HG03354 (cell line): Measurements from ENCODE around the gene CYBC1.
"Not testable (repeated sequence)": the region's sequence is repeated elsewhere in the genome, so short reads cannot be mapped to it uniquely, and the experiment has no call there.

ENCODE experiments used
- ATAC-seq: cut with Tn5 transposase; IDR thresholded peaks from one replicate; pipeline ENCODE4 v1.9.1; 2021; ENCODE audit warnings: mild to moderate bottlenecking; ENCODE audit not compliant: unreplicated experiment, poor library complexity, severe bottlenecking

CYBC1 gene

DNA sequence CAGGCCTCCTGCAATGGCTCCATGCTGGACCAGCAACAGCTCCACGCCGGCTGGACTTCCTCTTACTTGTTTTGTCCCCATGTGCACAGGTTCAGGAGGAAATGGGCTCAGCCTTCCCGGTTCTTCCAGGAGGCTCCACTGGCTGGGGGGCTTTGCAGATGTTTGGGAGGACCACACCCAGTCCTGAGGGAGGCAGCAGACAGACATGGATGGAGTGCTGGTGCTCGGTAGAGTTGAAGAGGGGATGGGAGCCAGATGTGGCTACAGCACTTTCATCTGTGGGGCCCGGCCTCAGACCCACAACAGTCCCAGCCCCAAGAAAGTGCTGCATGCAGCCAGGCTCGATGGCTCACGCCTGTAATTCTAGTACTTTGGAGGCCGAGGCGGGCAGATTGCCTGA, 29.8 kb upstream of the CYBC1 start:
- no peak for ATAC-seq

DNA sequence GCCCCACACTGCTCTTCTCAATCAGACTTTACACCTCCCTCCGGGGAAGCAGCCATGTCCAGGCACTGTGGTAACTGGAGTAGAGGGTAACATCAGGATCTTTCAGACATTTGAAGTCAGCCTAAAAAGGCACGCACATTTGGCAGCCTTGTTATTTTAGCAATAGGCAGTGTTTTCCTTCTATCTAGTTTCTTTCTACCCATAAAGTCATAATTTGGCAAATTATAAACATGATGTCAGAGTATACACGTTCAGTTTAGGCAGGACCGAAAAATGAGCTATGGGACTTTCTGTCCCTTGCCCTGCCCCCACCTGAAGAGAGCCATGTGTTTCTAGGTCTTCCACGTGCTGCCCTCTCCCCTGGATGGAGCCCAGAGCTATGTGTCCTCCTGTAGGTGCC, 29.1 kb upstream of the CYBC1 start:
- no peak for ATAC-seq

DNA sequence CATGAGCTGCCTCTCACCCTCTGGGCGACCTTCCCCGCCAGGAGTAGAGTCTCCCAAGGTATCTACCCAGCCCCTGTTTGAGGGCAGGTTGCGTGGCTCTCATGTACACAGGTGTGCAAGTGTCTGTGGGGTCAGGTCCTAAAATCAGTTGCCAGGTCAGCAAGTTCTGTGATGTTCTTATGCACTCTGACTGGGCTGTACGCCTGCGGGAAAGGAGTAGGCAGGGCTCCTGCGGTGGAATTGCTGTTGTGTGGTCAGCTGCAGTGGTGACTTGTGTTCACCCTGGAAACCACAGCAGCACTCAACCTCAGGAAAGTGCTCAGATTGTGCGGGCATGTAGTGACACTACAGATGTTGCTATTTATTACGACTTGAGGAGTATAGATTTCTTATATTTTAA, 27.4 kb upstream of the CYBC1 start:
- no peak for ATAC-seq

DNA sequence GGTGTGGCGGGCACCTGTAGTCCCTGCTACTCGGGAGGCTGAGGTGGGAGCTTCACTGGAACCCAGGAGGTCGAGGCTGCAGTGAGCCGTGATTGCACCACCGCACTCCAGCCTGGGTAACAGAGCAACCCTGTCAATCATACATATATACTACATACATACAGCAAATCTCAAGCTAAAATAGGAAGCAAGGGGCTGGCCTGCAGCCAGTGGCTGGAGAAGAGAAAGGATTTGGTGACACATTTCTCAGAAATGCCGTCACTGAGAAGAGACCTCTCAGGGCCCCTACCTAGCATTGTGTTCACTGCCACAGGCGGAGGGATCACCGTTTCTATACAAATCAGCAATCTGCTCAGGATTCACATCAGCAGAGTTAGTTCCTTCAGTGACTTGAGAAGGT, 24.9 kb upstream of the CYBC1 start:
- ATAC-seq, result no peak

DNA sequence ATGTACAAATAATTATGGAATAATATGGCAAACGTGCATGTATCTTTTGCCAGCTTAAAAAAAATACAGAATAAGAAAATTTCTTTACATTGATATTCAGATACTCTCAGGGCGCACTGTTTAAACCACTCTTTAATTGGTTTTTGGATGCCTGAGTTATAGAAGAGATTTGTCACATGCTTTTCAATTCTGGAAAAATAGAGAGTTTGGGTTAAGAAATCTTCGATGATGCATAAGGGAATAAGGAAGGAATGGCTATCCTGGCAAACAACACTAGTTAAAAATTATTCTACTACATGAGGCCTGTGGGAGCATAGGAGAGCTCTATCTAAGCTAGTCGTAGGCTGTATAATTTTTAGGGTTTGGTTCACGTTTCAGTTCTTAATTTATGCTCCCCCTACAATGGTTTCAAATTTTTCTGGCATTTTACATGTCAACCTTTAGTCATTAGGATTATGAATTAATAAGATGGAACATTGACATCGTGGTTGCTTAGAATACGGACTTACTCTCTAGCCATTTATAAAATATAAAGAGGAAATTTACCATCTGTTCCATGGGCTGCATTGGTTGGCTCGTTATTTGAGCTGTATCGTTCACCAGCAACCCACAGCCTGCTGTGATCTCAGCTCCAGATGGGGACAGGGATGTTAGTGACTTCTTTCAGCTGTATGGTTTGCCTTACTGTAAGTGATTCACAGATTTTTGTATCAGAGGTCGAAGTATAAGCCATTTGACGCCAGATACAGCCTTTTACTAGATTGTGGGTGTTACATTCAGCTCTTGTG, 23.9 kb upstream of the CYBC1 start:
- no peak for ATAC-seq

DNA sequence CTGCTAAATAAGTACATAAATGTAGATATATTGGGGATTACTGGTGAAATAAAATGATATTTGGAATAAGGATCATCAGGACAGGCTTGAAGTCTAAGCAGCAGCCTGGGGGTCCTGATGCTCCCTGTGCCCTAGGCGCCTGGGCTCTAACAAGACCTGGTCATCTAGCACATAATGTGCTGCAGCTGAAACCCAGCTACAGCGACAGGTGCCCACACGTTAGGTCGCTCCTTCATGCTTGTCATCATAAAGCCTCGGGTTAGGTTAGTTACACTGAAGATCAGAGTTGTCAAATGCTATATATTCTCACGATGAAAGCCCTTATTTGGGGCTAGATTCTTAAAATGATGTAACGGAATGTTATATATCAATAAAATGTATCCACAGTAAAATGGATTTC, 19.5 kb upstream of the CYBC1 start:
- no peak for ATAC-seq

DNA sequence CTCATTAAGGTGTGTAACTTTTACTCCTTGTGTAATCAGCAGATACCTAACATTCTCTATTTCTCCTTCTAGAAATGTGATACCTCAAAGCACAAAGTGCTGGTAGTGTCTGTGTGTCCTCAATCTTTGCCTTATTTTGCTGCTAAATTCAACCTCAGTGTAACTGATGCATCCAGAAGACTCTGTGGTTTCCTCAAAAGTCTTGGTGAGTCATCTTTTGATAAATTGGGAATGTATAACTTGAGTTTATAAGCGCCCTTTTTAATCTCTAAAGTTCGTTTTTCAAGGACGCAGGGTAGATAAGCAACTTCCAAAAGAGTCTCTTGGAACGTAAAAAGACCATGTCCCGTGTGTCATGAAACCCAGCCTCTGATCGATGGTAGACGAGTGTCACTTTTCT, 18.1 kb upstream of the CYBC1 start:
- ATAC-seq, result no peak

DNA sequence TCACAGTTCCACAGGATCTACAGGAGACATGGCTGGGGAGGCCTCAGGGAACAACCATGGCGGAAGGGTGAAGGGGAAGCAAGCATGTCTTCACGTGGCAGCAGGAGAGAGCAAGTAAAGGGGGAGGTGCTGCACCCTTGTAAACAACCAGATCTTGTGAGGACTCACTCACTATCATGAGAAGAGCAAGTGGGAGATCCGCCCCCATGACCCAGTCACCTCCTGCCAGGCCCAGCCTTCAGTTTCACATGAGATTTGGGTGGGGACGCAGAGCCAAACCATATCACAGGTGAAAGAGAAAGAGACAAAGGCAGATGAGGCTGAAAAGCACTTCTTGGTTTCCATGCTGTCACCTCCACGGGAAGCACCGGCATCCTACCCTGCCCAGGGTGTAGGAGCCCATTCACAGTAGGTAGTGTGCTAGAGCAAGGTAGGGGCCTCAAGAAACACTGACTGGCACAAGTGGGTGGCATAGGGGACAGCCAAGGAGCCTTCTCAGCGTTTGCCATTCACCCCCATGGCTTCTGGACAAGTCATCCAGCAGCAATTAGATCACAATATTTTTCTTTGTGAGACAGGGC, 14.6 kb upstream of the CYBC1 start:
- no peak for ATAC-seq

DNA sequence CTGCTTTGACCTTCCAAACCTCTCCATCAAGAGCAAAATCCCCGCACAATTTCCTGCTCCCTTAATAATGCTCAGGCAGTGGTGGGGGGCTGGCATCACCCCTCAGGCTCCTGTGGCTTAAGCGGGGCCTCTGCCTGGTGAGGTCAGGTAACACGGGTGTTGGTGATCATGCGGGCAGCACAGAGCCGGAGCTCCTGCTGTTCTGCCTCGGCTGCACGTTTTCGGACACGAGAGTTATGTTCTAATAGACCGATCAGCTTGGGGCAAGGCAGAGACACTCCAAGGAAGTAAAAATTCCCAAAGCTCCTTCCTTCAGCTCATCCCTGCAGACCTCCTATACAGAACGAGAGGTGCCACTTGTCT, 14.0 kb upstream of the CYBC1 start:
- ATAC-seq, result no peak

DNA sequence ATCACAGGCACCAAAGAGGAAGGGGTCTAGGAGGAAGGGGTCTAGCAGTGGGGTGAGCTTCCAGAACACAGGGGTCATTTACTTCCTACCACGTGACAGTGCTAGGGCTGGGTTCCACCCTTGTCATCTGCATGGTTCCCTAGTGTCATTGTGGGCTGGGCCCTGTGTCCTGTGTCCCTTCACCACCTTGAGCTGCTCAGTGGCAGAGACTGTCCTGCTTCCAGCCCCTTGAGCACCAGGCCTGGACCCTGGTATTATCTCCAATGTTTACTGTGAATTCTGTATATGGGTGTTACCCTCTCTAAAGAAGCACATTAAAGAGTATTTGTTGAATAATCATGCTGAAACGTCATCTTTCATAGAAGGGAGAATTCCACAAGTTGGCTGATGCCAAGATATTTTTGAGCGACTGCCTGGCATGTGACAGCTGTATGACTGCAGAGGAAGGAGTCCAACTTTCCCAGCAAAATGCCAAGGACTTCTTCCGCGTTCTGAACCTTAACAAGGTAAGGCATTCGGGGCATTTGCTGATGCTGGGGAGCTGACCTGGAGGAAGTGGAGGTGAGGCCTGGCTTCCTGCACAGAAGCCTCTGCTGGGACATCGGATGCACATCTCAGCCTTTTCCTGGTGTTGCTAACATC, 13.5 kb upstream of the CYBC1 start:
- no peak for ATAC-seq

DNA sequence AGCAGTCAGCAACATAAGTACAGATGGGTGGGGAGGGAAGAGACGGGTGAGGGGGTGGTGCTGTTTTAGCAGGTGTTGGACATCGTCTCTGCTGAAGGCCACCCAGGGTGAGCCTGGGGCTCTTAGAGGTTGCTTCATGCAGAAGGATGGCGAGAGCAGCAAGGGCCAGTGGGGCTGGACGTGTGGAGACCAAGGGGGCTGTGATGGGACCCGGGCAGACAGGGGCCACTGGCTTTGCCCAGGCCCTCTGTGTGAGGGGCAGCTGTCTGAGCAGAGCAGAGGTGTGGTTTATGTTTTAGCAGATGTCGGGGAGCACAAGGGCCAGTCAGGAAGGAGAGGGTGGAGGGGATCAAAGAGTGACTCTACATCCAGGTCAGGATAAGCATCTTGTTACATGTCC, 12.8 kb upstream of the CYBC1 start:
- no peak for ATAC-seq

DNA sequence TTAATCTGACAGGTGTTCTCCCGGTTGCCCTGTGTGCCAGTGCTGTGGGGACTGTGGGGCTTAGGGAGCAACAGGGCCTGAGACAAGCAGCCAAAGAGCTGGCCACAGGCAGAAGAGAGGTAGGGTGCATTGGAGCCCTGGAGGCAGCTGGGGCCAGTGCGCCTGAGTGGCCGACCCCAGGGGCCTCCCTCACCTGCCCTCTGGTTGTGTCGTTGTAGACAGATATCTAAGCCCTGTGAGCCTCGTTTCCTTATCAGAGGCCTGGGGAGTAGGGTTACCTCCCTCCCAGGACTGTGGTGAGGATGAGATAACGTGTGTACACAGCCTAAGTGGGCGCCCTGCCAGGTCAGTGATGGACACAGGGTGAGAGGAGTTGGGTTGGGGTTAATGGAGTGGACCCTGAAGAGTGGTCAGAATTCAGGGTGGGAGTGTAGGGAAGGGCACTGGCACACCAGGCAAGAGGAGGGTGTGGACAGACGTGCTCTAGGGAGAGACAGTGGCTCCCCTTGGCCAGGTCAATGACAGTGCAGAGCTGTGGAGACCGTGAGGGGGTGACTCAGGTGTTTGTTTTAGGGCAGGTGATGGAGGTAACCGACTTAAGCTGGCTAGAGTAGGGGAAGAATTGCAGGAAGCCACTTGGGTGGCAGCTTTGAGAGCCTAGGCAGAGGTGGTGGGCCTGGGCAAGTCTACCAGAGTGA, 11.4 kb upstream of the CYBC1 start:
- no peak for ATAC-seq

DNA sequence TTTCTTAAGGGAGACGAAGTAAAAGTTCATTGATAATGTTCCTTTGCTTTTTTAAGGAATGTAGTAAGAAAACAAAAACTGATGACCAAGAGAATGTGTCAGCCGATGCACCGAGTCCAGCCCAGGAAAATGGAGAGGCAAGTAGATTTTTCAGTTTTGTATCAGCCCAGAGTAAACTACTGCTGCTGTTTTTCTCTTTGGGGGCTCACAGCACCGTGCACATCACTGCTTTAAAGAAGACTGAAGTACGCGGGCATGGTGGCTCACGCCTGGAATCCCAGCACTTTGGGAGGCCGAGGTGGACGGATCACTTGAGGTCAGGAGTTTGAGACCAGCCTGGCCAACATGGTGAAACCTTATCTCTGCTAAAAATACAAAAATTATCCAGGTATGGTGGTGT, 9.4 kb upstream of the CYBC1 start:
- ATAC-seq, result not testable (repeated sequence)

DNA sequence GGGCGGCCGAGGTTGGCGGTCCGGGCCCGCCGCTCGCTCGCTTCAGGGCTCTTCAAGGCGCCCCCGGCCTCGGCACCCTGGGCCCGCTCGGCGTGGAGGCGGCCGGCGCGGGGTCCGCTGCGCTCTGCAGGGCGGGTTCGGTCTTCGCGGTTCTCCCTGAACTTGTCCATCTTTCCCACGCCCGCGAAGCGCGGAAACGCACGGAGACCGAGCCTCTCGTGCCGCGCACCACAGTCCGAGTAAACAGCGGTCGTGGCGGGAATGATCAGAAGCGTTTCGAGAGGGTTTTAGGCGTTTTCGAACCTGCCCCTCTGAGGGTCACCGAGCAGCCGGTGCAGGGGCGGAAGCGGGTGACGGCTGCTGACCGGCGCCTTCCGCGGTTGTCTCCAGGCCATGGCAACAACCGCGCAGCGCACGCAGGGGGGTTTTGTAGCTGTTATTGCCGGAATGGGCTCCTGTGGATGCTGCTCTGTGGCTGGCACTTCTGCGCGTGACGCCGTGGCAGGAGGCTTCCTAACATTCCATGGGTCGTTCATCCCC, 8.4 kb upstream of the CYBC1 start:
- no peak for ATAC-seq

DNA sequence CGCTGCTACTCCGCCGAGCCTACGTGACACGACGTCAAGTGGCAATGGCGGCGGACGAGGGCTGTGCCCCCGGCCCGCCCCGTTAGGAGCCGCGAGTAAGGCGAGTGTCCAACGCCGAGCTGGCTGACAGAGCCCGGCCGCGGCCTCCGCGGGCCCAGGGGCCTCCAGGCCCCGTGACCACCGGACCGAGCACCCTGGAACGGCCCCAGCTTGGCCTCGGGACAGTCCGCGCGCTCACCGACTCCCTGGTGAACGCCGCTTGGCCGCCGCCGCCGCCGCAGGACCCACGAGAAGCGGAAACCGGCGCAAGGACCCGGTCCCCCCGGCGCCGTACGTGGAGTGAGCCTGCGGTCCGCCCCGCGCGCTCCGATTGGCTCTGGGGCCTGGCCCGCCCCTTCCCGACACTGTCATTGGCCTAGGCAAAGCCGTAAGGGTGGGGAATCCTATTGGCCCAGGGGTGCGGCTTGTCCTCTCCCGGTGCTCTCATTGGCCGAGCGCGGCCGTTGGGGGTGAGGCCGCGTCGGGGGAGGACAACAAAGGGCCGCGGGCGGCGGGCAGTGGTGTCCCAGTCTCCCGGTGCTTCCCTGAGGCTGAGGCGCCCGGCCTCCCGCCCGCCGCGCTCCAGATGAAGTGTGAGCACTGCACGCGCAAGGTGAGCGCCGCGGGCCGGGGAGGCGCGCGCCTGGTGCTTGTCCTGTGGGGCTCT, 7.8 kb upstream of the CYBC1 start, which contains the start of gene NARF:
Gene NARF, plus strand, starts transcription at position 563 of the 706 bp plus-strand sequence. Its CDS starts 63 bp downstream, at position 626.
- ATAC-seq, result peak; percentile 92

DNA sequence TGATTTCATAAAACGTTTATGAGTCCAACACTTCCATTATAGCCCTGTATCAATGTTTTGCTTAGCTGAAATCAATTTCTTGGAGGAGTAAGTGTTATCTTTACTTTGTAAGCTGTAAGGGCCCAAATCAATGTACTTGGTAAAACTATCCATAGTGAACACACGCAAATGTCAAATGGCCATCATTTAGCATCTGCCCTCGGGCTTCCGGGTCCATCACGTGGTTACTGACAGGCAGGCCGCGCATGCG, 7.3 kb upstream of the CYBC1 start:
- ATAC-seq, result no peak

DNA sequence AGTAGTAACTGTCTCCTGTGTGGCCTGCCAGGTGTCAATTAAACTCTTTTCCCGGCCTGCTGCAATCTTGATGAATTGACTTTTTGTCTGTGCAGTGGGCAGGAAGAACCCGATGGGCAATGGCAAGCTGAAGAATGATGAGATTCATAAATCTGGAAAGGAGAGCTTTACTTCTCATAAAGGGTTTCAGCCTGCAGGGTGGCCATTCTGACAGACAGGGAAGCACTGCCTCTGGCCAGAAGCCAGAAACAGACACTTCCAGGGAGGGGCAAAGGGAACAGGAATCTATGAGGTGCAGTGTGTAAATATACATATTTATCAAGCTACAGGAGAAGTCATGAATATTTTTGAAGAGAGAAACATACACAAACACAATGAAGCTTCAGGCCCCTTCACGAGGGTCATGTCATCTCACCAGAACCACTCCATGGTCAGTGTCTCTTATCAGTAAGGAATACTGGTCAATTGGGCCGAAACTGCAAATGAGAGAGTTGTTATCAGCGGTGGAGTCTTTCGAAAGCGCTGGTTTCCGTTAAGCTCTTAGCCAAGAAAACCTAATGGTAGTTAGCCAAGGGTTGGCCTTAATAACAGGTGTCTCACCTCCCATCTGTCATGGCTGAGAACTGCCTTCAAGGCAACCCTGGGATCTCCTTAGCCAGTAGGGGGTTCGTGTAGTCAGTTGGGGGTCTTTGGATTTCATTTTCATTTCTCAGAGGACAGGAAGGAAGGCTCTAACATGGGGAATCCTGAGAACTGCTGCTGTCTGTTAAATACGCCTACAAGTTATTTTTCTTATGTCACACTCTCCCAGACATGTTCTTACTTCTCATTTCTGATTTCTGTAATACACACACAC, 6.7 kb upstream of the CYBC1 start:
- no peak for ATAC-seq

DNA sequence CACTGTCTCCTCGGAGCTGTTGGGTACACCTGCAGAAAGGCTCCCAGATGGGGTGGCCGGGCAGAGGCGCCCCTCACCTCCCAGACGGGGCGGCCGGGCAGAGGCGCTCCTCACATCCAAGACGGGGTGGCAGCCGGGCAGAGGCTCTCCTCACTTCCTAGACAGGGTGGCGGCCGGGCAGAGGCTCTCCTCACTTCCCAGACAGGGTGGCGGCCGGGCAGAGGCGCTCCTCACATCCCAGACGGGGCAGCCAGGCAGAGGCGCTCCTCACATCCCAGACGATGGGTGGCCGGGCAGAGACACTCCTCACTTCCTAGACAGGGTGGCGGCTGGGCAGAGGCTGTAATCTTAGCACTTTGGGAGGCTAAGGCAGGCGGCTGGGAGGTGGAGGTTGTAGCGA, 3.2 kb upstream of the CYBC1 start:
- ATAC-seq, result not testable (repeated sequence)

DNA sequence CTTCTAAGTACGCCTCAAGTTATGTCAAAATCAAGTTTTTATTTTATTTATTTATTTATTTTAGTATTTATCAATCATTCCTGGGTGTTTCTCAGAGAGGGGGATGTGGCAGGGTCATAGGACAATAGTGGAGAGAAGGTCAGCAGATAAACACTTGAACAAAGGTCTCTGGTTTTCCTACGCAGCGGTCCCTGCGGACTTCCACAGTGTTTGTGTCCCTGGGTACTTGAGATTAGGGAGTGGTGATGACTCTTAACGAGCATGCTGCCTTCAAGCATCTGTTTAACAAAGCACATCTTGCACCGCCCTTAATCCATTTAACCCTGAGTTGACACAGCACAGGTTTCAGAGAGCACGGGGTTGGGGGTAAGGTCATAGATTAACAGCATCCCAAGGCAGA, 2.6 kb upstream of the CYBC1 start:
- not testable (repeated sequence) for ATAC-seq
